SHP77 treated with DMSO at 0.1 percent for 48 hours (cell line): ENCODE results near the gene BACE2.
A peak's percentile ranks its signal among the peaks of the same experiment; 100 is the strongest.

Experiments
- DNase-seq: peaks from one replicate; lab custom pipeline; 2025; lab: John Stamatoyannopoulos, UW

Gene BACE2

DNA sequence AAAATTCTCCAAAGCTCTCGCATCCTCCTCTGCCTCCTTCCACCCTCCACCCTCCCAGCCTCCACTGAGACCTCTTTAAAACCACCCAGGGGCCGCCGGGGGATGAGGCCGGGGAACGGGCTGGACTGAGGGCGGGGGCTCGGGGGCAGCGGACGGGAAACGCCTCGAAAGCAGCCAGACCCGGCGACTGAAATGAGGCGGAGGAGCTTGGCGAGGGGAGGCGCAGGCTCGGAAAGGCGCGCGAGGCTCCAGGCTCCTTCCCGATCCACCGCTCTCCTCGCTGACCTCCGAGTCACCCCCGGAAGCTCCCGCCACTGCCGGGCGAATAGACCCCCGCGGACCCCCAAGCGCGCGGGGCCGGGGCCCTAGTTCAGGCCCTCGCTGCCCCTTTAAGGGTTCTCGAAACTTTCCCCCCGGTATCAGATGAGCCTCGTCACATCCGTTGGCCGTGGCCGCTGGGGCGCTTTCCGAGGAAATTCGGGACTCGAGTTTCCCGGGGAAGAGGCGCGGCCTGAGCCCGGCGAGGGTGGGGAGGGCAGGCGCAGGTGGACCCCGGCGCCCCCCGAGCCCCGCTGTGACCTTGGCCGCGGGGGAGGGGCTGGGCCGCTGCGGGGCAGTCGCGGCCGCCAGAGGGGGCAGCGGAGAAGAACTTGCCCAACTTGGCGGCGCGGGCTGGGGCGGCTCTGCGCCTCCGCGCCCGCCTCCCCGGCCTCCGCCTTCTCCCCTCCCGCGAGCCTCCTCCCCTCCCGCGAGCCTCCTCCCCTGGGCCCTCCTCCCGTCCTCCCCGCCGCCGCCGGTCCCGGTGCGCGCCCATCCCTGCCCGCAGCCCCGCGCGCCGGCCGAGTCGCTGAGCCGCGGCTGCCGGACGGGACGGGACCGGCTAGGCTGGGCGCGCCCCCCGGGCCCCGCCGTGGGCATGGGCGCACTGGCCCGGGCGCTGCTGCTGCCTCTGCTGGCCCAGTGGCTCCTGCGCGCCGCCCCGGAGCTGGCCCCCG lies at the start of gene BACE2:
Gene BACE2, plus strand, starts transcription at position 813 of the 995 bp plus-strand sequence. Its CDS starts 104 bp downstream, at position 917.
- DNase-seq, result no peak

DNA sequence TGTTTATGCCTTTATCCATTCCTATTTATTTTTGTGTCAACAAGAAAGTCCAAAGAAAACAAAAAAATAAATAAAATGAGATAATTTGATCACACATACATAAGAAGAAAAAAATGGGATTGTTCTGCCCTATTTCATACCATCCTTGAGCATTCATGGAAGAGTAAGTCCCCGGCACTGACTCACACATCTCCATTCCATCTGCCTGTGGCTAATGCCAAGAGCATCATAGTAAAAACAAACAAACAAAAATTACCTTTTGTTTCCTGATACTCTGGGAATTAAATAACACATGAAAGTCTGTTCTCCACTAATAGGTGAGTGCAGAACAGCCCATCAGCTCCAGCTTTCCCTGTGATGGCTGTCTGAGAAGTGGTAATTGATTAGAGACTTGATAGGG lies 48.1 kb upstream of the BACE2 start:
- no peak for DNase-seq

- DNase-seq, result no peak
These were observed 47.0 kb upstream of the BACE2 start for GRCh38 chr21:41120997-41121396.

DNA sequence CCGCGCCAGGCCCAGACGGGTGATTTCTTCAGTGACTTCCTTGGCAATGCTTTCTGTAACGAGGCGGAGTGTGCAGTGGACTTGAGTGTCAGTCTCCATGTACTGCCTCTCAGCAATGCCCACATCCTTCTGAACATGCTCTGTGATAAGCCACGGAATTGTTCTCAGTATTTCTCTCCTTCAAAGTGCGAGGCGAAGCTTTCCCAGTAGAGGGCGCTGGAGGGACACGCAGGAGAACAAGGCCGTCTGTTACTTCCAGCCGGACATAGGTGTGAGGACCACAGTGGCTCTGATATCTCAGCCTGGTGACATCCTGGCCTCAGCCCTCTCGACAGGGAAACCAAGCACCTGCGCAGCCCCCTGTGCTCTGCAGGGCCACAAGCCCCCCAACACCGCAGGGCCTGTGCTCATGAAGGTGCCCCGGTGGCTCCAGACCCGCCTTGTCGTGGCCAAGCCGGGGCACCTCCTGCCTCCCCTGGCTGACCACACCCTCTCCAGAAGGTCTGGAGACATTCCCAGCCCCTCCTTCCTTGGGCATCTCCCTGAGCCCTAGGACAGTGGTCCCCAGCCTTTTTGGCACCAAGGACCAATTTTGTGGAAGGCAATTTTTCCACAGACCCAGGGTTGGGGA lies 46.1 kb upstream of the BACE2 start:
- peak; percentile 14 for DNase-seq

DNA sequence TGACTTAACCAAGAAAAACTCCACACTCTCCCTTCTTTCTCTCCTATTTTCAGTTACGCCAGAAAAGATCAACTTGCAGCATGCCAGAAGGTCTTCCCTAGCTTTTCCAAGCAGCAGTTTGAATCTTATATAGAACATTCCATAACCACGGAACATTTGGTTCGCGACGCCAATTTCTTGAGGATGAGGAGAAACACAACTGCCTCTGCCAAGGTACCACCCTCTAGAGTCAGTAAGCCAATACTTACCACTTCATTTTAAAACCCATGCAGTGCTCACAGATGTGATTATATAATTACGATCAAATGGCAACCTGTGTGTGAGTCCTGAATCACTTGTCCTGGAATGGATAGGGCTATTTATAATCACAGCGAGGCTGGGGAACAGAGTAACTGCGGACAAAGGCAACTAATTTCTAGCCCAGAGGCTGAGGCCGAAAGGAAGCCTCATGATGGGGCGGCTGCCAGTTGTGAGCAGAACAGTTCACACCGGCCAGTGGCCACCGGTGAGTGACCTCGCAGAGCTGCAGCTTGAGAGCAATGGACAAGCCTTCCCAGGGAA lies 43.2 kb upstream of the BACE2 start:
- no peak for DNase-seq

GRCh38 chr21:41128981-41129380 lies 39.0 kb upstream of the BACE2 start:
- no peak for DNase-seq

GRCh38 chr21:41130883-41131282 lies 37.1 kb upstream of the BACE2 start:
- DNase-seq, result no peak

- DNase-seq, result no peak
These were observed 34.0 kb upstream of the BACE2 start for GRCh38 chr21:41133874-41134522.

DNA sequence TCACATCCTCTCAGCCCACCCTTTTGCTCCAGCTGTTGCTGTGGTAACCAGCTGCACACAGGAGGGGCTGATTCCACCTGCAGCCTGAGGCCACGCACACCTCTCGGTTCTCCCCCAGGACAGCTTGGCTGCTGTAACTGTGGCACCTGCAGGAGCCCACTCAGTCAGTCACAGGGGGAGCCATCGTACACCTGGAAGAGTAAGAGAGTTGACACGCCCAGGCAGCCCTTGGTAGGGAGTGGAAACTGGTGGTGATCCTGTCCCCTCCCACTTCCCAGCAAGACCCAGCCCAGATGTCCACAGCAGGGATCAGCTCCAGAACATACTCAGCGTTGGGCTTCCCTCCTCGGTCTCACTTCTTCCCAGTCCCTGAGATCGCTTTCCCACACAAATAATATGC lies 32.2 kb upstream of the BACE2 start:
- no peak for DNase-seq

- no peak for DNase-seq
These were observed 31.7 kb upstream of the BACE2 start for GRCh38 chr21:41136286-41136685.

- DNase-seq, result no peak
These were observed 30.6 kb upstream of the BACE2 start for GRCh38 chr21:41137401-41137800.

- no peak for DNase-seq
These were observed 30.1 kb upstream of the BACE2 start for GRCh38 chr21:41137889-41138288.

- no peak for DNase-seq
These were observed 29.2 kb upstream of the BACE2 start for GRCh38 chr21:41138711-41139110.

DNA sequence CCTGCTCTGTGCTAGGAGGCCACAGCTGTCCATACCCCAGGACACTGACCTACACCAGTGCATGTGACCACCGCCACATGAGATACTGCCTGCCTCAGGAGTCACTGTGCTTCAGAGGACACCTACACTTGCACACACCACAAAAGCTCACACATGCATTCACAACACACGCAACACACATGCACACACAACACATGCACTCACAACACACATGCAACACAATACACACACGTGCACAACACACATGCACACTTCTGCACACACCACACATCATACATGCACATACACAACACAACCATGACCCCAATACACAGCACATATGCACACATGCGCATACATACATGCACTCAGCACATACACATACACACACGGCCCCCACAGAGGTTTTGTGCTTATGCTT lies 28.7 kb upstream of the BACE2 start:
- DNase-seq, result no peak

- no peak for DNase-seq
These were observed 28.0 kb upstream of the BACE2 start for GRCh38 chr21:41139951-41140350.

- no peak for DNase-seq
These were observed 26.9 kb upstream of the BACE2 start for GRCh38 chr21:41141031-41141457.

GRCh38 chr21:41142051-41142795 lies 25.7 kb upstream of the BACE2 start:
- DNase-seq, result peak; percentile 84

GRCh38 chr21:41143596-41144325 lies 24.2 kb upstream of the BACE2 start:
- DNase-seq, result no peak

GRCh38 chr21:41147096-41147978 lies 20.6 kb upstream of the BACE2 start:
- DNase-seq, result peak; percentile 18

DNA sequence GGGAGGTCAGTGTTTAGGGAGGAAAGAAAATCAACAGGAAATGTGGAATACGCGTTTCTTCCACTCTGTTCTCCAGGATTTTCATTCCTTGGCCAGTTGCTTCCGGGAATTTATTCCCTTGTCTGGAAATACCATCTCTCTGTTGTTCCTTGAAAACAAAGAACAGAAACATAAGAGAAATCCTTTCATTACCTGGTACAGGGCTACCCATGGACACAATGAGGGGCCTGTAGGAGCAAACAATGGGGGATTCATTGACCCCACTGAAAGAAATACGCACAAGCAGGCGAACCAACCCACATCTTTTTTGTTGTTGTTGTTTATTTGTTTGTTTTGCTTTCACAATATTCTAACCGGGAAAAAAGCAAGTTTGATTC lies 20.0 kb upstream of the BACE2 start:
- DNase-seq, result no peak
